ENCODE results near the gene CRACDL.
"Not testable (repeated sequence)": the region's sequence is repeated elsewhere in the genome, so short reads cannot be mapped to it uniquely, and the experiment has no call there.

Gene CRACDL

GRCh38 chr2:98881153-98881650, 54.8 kb downstream of the CRACDL start:
- DNase-seq = no peak

DNA sequence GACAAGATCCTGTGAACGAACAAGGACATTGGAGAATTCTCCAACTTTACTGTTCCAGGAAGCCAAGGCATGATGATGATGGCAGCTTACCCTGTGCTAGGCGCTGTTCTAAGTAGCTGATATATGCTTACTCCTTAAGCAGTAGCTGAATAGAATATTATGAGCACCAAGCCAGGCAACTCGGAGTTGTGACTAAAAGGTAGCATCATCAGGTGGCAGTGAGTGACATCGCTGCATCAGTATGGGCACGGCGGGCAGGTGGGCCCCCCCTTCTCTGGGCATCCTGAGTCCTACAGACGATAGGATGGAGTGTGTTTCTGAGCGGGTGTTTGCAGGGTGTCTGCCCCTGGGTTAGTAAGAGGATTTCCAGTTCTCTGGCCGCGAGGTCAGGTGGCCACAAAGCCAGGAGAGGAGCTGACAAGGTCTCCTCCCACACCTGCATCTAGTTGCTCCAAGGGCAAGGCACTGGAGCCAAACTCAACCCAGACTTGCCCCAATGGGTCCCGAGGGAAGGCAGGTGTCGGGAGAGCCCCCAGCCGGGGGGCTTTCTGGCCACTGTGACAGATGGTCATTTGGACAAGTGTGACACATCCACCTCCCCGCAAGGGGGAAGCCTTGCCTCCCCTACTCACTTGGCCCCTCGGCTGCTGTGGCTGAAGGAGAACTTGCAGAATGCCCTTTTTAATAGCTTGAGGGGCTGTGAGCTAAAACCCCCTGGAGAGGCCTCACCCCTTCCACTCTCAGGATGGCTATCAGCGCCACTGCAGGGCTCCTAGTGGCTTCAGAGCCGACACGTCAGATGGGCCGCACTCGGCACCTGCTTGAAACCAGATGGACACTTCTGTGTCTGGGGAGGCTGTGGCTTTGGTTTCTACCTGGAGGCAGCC, 55.5 kb downstream of the CRACDL start:
- no peak for DNase-seq

DNA sequence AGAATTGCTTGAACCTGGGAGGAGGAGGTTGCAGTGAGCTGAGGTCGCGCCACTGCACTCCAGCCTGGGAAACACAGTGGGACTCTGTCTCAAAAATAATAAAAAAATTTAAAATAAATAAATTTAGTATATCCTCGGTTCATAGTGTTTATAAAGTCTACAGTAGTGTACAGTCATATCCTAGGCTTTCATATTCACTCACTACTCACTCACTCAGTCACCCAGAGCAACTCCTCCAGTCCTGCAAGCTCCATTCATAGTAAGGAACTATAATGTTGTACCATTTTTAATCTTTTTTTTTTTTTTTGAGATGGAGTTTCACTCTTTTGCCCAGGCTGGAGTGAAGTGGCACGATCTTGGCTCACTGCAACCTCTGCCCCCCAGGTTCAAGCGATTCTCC, 58.4 kb downstream of the CRACDL start:
- DNase-seq = not testable (repeated sequence)

DNA sequence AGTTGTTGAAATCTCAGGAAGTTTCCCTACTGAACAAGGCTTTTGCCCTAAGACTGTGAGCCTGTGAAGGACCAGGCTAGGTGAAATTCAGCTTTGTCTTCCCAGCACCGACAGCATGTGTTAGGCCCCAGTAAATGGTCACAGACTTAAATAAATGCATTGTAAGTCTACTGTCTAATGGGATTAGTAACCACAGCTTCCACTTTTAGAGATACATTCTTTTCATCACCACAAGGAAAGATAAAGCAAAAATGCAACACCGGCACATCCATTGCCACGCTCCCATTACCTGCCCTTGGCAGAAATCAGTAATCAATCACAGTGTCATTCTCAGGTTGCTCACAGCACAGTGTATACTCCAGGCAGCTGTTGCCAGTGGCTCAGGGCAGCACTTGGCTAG, 59.3 kb downstream of the CRACDL start:
- DNase-seq = no peak

- DNase-seq = no peak
Measured at GRCh38 chr2:98875746-98876145, 60.3 kb downstream of the CRACDL start.

- DNase-seq = no peak
Measured at GRCh38 chr2:98875081-98875728, 60.8 kb downstream of the CRACDL start.

GRCh38 chr2:98874186-98874689, 61.8 kb downstream of the CRACDL start:
- DNase-seq = no peak

DNA sequence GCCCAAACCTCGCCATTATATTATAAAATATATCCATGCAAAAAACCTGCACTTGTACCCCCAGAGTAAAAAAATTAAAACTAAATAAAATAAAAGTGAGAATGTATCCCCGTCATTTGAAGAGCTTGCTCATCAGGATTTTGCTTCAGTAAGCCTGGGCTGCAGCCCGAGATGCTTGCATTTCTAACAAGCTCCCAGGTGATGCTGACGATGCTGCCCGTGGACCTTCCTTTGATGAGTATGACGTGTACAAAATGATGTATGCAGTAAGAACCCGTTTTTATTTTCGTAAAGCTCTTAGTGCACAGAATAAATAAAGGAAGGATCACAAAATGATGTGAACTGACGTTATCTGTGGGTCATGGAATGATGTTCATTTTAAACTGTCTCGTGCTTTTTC, 63.5 kb downstream of the CRACDL start:
- DNase-seq = no peak

DNA sequence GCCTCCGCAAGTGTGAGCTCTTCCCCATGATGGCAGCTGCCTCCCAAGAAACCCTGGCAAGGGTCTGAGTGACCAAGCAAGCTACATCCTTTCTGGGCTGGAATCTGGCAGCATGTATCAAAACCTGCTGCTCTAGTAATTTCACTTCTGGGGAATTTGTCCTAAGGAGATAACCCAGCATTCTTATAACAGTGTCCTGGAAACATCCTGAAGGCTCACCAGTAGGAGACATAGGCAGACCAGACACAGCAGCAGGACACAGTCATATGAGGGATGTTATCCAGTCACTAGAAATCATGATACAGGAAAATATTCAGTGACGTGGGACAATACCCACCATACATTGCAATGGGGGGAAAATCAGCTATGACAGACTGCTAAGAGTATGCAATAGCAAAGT, 64.5 kb downstream of the CRACDL start:
- no peak for DNase-seq

DNA sequence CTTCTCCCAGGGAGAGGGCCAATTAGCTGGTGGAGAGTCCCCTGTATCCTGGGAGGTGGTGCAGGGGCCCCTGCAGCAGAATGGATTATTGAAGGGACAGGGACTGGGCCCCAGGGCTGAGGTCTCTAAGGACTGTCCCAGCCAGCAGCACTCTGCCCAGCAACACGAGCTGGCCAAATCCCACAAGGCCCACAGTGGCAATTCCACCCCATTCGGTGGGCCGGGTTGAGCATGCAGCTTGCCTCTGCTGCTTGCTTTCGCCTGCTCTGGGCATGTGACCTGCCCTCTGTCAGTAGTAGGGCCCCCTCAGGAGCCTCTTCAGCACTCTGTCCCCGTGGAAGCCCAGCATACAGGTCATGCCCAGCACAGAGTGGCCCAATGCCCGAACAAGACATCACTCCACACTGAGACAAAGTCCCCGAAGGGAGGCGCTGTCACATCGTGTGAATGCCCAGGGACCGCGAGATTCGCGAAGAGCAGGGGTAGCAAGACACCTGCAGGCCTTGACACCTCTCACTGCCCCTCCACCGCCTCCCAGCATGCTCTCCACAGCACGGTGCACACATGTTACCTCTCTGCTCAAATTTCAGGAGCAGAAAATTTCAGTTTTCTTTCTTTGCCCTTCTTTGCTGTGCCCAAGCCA, 65.4 kb downstream of the CRACDL start:
- no peak for DNase-seq

GRCh38 chr2:98869870-98870269, 66.2 kb downstream of the CRACDL start:
- DNase-seq = no peak

DNA sequence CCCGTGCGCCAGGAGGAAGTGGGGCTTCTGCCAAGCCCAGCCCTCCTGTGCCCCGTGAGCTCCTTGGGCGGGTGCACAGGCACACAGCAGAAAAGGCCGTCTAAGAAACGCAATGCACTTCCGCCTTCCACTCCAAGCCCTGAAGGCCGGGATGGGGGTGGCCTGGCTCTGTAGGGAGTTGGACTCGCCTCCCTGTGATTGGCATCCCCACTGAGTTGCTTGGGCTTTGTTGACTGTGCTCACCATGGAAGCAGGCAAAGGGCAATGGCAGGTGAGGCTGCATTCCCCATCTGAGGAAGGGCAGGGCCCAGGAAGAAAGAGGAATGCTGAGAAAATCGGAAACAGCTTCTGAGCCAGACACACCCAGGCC, 66.8 kb downstream of the CRACDL start:
- no peak for DNase-seq

DNA sequence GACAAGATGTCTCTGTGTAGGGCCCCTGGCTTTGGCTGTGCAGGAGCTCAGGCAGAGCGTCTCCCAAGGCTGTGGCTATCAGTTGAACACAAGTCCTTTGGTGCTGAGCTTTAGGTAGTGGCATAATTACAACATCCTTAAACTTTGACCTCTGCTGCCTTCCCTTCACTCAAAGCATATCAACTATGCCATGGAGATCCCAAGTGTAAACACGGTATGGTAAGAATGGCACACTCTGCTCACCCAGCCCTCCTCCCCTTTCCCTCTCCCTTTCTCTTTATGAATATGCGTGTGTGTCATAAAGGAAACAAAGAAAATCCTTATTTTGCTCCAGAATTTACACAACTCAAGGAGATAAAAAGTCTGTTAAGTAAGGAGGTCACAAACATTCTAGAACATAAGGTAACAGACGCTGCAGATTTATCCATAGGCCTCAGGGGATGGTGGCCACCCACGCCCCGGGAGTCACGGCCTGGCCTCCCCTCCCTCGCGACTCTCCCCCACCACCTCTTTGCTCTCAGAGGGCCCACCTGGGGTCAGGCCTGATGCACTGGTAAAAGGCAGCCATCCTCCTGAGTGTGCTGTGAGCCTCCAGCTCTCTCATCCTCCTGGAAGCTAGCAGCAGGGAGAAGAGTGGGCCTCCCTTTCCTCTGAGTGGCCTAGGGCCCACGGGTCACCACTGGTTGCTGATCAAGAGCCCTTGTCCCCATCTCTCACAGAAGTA, 67.3 kb downstream of the CRACDL start:
- DNase-seq = no peak

DNA sequence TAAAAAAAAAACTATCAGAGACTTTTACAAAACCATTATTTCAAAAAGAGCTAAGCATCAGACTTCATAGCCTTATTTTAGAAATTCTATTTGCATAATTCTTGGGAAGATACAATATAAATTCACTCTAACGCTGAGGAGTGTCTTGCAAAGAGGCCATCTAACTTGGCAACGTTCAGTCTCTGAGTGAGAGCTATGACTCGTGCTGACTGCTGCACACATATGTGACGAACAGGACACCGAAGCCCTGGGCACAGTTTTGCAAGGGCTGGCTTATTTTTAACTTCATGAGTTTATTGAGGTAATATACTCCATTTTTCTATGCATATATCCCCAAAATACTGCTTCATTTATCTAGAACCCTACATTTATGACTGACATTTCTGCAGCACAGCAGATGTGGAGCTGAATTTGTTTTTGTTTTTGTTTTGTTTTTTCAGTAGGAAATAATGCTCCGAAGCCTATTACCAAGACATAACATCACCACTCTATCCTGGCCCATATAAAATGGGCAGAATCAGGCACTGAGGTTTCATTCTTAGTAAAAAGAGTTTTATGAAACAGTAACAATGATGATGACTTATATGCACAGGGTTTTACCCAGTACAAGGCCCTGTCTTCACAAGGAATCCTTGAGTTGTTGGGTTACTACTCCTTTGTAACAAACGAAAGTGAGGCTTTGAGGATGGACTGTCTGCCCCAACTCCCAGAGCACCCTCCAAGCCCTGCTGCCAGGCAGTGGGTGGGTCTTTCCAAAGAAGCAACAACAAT, 68.3 kb downstream of the CRACDL start:
- no peak for DNase-seq

- no peak for DNase-seq
Measured at GRCh38 chr2:98866033-98866432, 70.0 kb downstream of the CRACDL start.

- no peak for DNase-seq
Measured at GRCh38 chr2:98861601-98862000, 74.4 kb downstream of the CRACDL start.

- DNase-seq = no peak
Measured at GRCh38 chr2:98859323-98859722, 76.7 kb downstream of the CRACDL start.

GRCh38 chr2:98857001-98857400, 79.0 kb downstream of the CRACDL start:
- no peak for DNase-seq

- no peak for DNase-seq
Measured at GRCh38 chr2:98854682-98855081, 81.3 kb downstream of the CRACDL start.

GRCh38 chr2:98852932-98853331, 83.1 kb downstream of the CRACDL start:
- no peak for DNase-seq

DNA sequence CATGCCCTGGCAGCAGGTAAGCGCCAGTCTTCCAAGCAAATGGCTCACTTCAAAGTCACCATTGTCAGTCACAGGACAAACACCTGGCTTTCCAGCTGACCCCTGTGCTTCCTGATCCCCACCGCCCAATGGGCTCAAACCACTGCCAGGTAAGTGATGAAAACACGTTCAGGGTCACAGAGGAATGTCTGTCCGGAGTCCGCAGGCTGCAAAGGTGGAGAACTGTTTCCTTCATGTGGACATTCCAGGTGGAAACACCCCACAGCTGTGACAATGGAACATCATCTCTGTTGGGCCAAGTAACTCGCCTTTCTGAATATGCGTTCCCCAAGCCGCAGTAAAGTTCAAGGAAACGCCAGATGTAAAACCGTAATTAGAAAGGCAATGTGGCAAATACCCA, 86.0 kb downstream of the CRACDL start:
- DNase-seq = no peak

DNA sequence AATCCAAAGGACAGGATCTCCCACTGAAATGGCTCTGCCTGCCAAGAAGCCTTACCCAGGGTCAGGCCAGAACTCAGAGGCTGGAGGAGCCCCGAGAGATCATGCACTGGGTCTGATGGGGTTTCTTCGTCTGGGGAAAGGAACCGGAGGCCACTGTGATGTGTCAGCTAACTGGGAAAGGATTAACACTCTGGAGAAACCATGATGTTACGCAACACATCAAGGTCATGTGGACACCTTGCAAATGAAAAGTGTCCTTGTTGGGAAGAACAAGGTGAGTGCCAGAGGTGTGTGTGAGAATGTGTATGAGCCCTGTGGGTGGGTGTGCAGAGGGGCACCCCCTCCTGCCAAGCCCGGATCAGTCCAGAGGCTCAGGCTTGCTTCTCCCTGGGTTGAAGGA, 86.9 kb downstream of the CRACDL start:
- no peak for DNase-seq

Data from activated CD4-positive, alpha-beta T cell treated with anti-CD3 and anti-CD28 coated beads for 1 hour (primary cell).